ENCODE measurements around the gene ITIH5.
"Not testable (repeated sequence)": the region's sequence is repeated elsewhere in the genome, so short reads cannot be mapped to it uniquely, and the experiment has no call there.

The ITIH5 gene

GRCh38 chr10:7700577-7701125, 33.9 kb upstream of the ITIH5 start:
- DNase-seq (ENCODE audit: low read depth, low spot score) = no peak
- in situ Hi-C loops (cut with HindIII; ENCODE audit: low sequenced_read_pairs) = no loop called here
- TF ChIP-seq CTCF (IDR thresholded peaks at IDR 0.05; ENCODE audit: low read depth, low read length) = no peak
- H3K4me3 ChIP-seq (ENCODE audit: low read depth, low read length) = no peak overlapping the region

GRCh38 chr10:7697426-7697825, 30.7 kb upstream of the ITIH5 start:
- no peak overlapping the region for H3K4me3 ChIP-seq (ENCODE audit: low read depth, low read length)
- DNase-seq (ENCODE audit: low read depth, low spot score) = no peak
- in situ Hi-C loops (cut with HindIII; ENCODE audit: low sequenced_read_pairs) = no loop called here
- no peak for TF ChIP-seq CTCF (IDR thresholded peaks at IDR 0.05; ENCODE audit: low read depth, low read length)

- no peak overlapping the region for H3K4me3 ChIP-seq (ENCODE audit: low read depth, low read length)
- DNase-seq (ENCODE audit: low read depth, low spot score) = peak; percentile 4
- in situ Hi-C loops (cut with HindIII; ENCODE audit: low sequenced_read_pairs) = no loop called here
- TF ChIP-seq CTCF (IDR thresholded peaks at IDR 0.05; ENCODE audit: low read depth, low read length) = no peak
Measured at GRCh38 chr10:7696545-7696944, 29.8 kb upstream of the ITIH5 start.

- DNase-seq (ENCODE audit: low read depth, low spot score); in situ Hi-C loops (cut with HindIII; ENCODE audit: low sequenced_read_pairs); H3K4me3 ChIP-seq (ENCODE audit: low read depth, low read length): not testable (repeated sequence)
Measured at GRCh38 chr10:7693194-7693593, 26.4 kb upstream of the ITIH5 start.

- H3K4me3 ChIP-seq (ENCODE audit: low read depth, low read length); in situ Hi-C loops (cut with HindIII; ENCODE audit: low sequenced_read_pairs); DNase-seq (ENCODE audit: low read depth, low spot score): not testable (repeated sequence)
Measured at GRCh38 chr10:7692368-7692767, 25.6 kb upstream of the ITIH5 start.

- in situ Hi-C loops (cut with HindIII; ENCODE audit: low sequenced_read_pairs) = not testable (repeated sequence)
Measured at GRCh38 chr10:7690885-7691597, 24.3 kb upstream of the ITIH5 start.

GRCh38 chr10:7689591-7689990, 22.8 kb upstream of the ITIH5 start:
- TF ChIP-seq CTCF (IDR thresholded peaks at IDR 0.05; ENCODE audit: low read depth, low read length) = no peak
- no peak for DNase-seq (ENCODE audit: low read depth, low spot score)
- in situ Hi-C loops (cut with HindIII; ENCODE audit: low sequenced_read_pairs) = no loop called here
- H3K4me3 ChIP-seq (ENCODE audit: low read depth, low read length) = no peak overlapping the region

More at GRCh38 chr10:7690885-7691597, 24.3 kb upstream of the ITIH5 start:
- not testable (repeated sequence) for H3K4me3 ChIP-seq (ENCODE audit: low read depth, low read length); DNase-seq (ENCODE audit: low read depth, low spot score)

GRCh38 chr10:7687228-7687907, 20.6 kb upstream of the ITIH5 start:
- peak; percentile 89 for DNase-seq (ENCODE audit: low read depth, low spot score)
- in situ Hi-C loops (cut with HindIII; ENCODE audit: low sequenced_read_pairs) = no loop called here
- H3K4me3 ChIP-seq (ENCODE audit: low read depth, low read length) = no peak overlapping the region
- TF ChIP-seq CTCF (IDR thresholded peaks at IDR 0.05; ENCODE audit: low read depth, low read length) = peak; percentile 86

All from astrocyte of the spinal cord (primary cell).